DLD1 (cell line): ENCODE data around the gene IFNA8.
"Not testable (repeated sequence)": the region's sequence is repeated elsewhere in the genome, so short reads cannot be mapped to it uniquely, and the experiment has no call there.

ENCODE experiments used
- in situ Hi-C: cut with HindIII; loops from 2 replicates; pipeline ENCODE4 v1.10.0; 2017; ENCODE audit warnings: low sequenced_read_pairs

The IFNA8 gene

DNA sequence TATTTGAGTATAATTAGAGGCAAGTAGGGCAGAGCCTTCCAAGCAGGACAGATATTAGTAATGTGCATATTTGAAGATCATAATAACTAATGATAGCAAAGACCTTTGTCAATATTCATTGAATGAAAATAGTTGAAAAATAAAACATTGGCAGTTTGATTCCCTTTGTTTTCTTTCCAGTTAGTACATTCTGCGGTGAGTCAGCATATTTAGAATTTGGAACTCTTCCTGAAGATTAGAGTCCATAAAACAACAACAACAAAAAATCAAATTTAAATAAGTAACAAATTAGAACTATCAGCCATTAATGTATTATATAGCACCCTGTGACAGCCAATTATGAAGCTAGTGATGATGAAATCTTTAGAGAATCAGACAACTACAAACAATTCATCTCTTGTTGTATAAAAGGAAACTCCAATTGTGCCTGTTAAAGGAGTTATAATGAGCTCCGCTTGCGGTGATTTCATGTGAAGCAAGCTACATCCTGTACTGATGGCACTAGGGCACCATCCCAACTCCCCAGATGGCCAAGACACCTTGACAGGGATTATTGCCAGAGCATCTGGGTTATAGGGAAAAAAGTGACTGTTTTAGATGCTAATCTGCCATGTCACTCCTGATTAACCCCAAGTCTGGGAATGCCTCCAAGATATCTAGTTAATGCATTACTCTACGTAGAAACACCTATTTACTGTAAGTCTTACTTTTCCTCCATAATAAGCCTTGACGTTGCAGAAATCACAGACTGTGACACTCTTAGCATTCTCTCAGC is 6.8 kb downstream of the IFNA8 start:
- in situ Hi-C loops: no loop called here

DNA sequence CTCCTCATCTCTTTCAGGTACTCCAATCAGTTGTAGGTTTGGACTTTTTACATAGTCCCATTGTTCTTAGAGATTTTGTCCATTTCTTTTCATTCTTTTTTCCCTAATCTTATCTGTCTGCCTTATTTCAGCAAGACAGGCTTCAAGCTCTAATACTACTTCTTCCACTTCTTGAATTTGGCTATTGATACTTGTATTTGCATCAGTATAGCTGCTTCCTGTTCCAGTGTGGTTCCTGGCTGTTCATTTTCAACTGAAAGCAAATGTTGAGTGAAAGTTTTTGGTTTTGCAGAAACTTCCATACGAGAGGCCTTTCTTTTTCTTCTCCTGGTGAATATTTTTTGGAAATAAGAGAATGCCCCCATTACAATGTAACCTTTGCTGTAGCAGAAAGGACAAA is 19.3 kb downstream of the IFNA8 start:
- in situ Hi-C loops: no loop called here

DNA sequence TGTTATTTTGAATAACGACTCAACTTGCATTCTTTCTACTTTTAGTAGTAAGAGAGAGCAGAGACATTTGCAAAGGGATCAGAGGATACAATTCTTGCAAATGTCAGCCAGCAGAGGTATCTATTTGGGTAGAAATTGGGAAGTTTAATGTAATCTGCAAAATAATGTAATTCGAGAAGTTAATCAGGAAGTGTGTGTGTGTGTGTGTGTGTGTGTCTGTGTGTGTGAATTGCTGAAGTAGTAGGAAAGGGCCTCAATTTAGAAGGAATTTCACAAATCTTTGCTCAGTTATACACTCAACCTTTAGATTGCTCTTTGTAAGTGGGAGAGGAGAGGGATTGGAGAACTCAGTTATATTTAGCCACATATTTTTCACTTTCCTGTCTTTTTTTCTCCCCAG is 20.3 kb downstream of the IFNA8 start:
- in situ Hi-C loops: no loop called here

DNA sequence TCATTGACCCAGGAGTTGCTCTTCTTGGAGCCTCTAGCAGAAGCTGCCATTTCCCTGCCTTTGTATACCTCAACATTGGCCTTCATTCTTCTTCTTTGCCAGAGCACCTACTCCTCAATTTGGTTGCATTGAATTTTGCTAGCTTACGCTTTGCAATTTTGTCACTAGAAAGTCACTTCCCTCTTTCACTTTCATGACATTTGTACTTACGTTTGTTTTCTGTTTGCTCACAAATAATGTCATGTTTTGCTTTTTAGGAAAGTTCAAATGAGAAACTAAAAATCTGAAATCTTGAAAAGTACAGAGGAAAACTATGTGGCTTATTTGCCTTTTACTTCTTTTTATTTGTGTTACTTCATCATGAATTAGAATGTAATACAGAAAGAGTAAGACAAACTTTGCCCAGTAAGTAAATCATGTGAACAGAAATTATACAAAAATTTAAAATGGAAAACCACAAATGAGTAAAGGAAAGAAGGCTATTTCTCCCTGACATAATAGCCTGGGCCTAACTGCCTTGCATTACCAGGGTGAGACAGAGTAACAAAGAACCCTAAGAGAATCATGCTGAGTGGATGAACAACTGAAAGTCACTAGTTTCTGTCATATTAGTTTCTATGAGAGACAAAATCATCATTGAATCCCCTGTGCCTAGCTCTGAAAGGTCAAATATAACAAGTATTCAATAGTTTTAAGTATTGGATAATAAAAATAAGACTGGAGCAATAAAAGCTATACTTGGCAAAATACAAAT is 23.9 kb downstream of the IFNA8 start:
- in situ Hi-C loops: no loop called here

DNA sequence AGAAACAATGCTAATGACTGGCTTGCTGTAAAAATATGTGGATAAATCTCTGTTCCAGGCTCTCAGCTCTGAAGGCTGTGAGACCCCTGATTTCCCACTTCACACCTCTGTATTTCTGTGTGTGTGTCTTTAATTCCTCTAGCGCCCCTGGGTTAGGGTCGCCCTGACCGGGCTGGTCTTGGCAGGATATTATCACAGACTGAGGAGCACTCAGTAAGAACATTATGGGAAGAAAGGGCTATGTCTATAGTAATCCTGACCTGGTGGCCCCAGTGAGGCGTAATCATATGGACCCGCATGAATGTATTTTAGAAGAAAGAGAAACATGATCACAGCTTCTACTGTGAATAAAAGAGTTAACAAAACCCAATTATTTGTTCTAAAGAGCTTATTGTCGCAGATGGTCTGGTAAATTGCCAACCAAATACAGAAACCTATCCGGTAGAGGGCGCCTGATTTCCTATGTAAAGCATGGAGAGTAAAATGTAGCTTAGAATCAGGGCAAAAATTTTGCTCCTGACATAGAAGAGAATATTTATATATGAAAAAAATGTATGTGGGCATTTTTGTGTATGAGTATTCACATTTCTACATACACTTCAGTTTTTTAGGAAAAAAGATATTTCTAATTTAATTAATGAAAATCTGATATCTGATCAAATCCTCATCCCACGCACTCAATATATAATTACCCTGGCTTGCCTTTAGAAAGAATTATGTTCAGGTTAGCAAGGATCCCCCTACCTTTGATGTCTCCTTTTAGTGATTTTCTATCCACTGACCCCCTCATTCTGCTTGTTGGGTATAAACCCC is 25.5 kb downstream of the IFNA8 start:
- in situ Hi-C loops: no loop called here

DNA sequence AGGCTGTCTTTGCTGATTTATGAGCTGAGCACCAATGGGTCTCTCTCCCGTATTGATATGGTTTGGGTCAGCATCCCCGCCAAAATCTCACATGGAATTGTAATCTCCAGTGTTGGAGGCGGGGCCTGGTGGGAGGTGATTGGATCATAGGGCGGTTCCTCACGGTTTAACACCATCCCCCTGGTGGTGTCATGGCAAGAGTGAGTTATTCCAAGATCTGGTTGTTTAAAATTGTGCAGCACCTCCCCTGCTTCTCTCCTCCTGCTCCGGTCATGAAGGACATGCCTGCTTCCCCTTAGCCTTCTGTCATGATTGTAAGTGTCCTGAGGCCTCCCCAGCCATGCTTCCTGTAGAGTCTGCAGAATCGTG is 26.1 kb downstream of the IFNA8 start:
- in situ Hi-C loops: not testable (repeated sequence)

DNA sequence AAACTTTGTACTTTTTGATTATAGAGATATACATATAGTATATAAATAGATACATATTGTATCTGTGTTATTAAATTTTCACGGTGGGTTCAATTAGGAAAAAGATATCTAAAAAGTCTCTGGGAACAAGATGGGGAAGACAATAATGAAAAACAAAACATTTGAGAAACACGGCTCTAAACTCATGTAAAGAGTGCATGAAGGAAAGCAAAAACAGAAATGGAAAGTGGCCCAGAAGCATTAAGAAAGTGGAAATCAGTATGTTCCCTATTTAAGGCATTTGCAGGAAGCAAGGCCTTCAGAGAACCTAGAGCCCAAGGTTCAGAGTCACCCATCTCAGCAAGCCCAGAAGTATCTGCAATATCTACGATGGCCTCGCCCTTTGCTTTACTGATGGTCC is 31.2 kb downstream of the IFNA8 start, which contains the start of gene IFNA1:
Gene IFNA1 (plus strand): TSS at position 301 of the 400 bp plus-strand sequence. CDS start 69 bp downstream, at position 370.
- in situ Hi-C loops: no loop called here

DNA sequence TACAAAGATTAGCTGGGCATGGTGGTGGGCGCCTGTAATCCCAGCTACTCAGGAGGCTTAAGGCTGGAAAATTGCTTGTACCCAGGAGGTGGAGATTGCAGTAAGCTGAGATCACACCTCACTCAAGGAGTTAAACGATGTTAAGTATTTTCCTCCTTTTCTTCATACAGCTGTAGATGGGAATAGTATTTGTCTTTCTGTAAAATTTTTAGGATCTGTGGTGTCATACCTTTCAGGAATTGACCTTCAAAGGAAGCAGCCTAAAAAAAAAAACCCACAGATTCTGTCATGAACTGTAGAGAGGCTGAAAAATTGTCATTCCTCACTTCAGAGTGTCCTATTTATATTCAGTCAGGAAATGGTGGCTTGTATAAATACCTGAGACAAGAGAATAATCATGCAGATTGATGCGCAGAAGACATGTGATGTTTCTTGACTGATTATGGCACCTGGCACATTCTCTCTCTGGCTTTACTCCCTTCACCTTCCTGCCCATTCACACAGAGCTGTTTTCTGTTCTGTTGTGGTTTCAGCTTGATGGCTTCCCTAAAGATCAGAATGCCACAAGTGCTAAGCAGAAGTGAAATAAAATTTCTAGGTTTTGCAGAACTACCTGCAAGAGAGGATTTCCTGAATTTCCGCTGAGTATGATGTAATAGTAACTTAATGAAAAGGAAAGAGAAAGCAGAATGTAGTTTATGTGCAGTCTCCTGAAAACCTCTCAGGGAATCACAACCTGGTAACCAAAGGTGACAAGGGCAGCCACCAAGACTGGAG is 35.1 kb downstream of the IFNA8 start:
- in situ Hi-C loops: no loop called here

DNA sequence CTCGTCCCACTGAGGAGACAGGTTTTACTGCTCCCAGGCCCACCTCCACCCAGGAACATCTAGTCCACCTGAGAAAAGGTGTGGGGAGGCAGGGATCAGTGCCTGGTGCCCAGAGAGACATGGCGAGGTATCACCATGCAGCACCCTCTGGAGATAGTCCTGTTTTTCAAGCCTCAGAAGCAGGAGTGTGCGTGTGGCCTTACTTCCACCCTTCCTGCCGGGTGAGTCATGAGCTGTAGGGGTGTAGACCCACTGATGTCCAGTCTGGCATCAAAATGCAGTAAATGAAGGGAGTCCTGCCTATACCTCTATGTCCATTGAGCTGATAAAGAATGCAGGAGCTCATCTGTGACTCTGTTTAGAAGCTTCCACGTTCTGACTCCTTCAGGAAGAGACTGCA is 40.4 kb downstream of the IFNA8 start:
- in situ Hi-C loops: not testable (repeated sequence)

DNA sequence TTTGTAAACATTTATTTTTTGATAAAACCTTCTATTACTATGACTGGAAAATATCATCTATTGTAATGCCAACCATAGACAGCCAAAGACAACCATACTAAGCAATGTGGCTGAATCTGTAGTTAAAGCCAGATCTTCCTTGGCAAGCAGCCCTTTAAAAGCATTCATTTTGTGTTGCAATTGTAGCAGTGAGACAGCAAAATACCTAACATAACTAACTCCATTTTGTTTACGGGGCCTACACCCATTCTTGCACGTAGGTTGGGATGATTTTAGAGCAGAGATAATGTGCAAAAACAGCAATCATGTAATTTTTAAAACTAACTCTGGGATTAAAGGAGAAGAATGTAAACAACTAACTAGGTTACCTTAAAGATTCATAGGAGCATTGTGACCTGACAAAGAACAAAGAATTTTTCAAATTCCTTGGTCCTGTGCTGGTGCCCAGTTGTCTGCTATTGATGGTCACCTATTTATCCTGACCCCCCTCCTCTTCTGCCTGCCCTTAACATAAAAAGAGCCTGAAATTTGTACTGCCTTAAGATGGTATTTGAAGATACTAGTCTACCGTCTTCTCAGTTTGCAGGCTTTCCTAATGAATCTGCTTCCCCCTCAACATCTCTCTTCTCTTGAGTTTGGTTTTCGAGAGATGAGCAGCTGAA is 41.9 kb downstream of the IFNA8 start:
- in situ Hi-C loops: no loop called here

DNA sequence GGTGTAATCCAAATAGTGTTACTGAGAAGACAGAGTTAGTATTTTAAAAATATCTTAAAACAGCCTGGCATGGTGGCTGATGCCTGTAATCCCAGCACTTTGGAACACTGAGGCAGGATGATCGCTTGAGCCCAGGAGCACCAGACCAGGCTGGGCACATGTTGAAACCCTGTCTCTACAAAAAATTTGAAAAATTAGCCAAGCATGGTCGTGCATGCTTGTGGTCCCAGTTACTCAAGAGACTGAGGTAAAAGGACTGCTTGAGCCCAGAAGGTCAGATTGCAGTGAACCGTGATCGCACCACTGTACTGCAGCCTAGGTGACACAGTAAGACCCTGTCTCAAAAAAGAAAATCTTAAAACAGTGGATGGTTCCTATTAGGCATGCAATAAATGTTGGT is 43.8 kb downstream of the IFNA8 start:
- in situ Hi-C loops: no loop called here

DNA sequence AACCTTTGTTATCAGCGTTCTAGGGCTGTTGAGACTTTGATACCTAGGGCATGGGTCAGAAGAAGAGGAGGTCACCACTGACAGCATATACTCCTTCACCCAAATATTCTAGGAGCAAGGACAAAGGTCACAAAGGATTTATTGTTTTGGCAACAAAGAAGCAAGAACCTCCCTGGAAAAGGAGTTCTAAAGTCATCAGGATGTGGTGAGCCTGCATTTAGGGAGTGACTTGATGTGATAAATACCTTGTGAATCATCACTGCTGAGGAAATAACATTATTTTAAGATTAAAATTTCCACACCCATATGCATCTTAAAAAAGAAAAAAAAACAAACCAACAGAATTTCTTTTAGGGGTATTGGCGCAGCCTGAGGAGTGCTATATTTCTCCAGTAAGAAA is 45.2 kb downstream of the IFNA8 start:
- in situ Hi-C loops: no loop called here

DNA sequence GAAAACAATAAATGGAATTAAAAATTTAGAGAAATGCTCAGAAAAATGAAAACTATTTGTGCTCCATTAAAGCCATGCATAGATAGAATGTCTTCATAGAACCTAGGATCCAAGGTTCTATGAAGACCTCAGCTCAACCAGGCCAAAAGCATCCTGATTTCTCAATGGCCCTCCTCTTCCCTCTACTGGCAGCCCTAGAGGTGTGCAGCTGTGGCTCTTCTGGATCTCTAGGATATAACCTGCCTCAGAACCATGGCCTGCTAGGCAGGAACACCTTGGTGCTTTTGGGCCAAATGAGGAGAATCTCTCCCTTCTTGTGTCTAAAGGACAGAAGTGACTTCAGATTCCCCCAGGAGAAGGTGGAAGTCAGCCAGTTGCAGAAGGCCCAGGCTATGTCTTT is 46.4 kb downstream of the IFNA8 start:
- in situ Hi-C loops: no loop called here
